Prostate gland (tissue), 2 donors: ENCODE measurements around the gene MMP15.

ENCODE experiments used
- CTCF ChIP-seq, 4 experiments: fragments of 200-600 bp in 2 of 4; fragments of 450-650 bp in 2 of 4; sonication (generic) in 2 of 4; IDR thresholded peaks; 1 replicate in 3 of 4; 2 replicates in 1 of 4; pipeline ENCODE4 v1.5.1; 2016 to 2019; ENCODE audit warnings: antibody characterized with exemption in 4 of 4, mild to moderate bottlenecking in 2 of 4, moderate library complexity in 2 of 4
- POLR2AphosphoS5 ChIP-seq: sonication (generic); formaldehyde crosslinking; IDR thresholded peaks from one replicate; pipeline ENCODE4 v1.6.1; 2017; ENCODE audit warnings: antibody characterized with exemption

- TF ChIP-seq CTCF (IDR thresholded peaks at IDR 0.05) (no peak), POLR2AphosphoS5 (no peak)
Observed at GRCh38 chr16:58001781-58002415, 23.7 kb upstream of the MMP15 start.
